H9 (cell line): ENCODE results near the gene MRGPRX3. TPM values are rescaled to one million over a fixed set of nuclear protein-coding genes. Genes with fewer than 3 reads are reported as not detected.

Experiments used
- DNase-seq: peaks from one replicate; pipeline ENCODE4 v3.0.0-alpha.2; 2017
- H2AFZ ChIP-seq: one replicate; pipeline ENCODE4 v1.6.1; 2013; ENCODE audit warnings: mild to moderate bottlenecking, low read length, control low read depth, moderate library complexity
- H2AK5ac ChIP-seq: 2 replicates; pipeline ENCODE4 v1.6.1; 2013; ENCODE audit warnings: low read length, control low read depth, mixed read lengths; ENCODE audit not compliant: insufficient read length
- H2BK120ac ChIP-seq: one replicate; pipeline ENCODE4 v1.6.1; 2013; ENCODE audit warnings: low read depth, mild to moderate bottlenecking, low read length, control low read depth, inconsistent platforms; ENCODE audit not compliant: poor library complexity, severe bottlenecking
- H2BK12ac ChIP-seq: 2 replicates; pipeline ENCODE4 v1.6.1; 2013; ENCODE audit warnings: low read length, control low read depth, mixed read lengths, low read depth; ENCODE audit not compliant: insufficient read length
- H2BK15ac ChIP-seq: 2 replicates; pipeline ENCODE4 v1.6.1; 2013; ENCODE audit warnings: low read depth, low read length, control low read depth
- H2BK20ac ChIP-seq: one replicate; pipeline ENCODE4 v1.6.1; 2013; ENCODE audit warnings: low read depth, mild to moderate bottlenecking, low read length, control low read depth, inconsistent platforms; ENCODE audit not compliant: poor library complexity, severe bottlenecking
- H2BK5ac ChIP-seq: 2 replicates; pipeline ENCODE4 v1.6.1; 2013; ENCODE audit warnings: low read length, control low read depth, mixed read lengths; ENCODE audit not compliant: insufficient read length
- H3K14ac ChIP-seq: 2 replicates; pipeline ENCODE4 v1.6.1; 2013; ENCODE audit warnings: low read length, control low read depth; ENCODE audit not compliant: insufficient read depth
- H3K18ac ChIP-seq: 2 replicates; pipeline ENCODE4 v1.6.1; 2013; ENCODE audit warnings: low read depth, mild to moderate bottlenecking, mixed read lengths, low read length, control low read depth; ENCODE audit not compliant: insufficient read length
- H3K23ac ChIP-seq: 2 replicates; pipeline ENCODE4 v1.6.1; 2013; ENCODE audit warnings: low read length, control low read depth, mixed read lengths, low read depth; ENCODE audit not compliant: insufficient read length
- H3K23me2 ChIP-seq: 2 replicates; pipeline ENCODE4 v1.6.1; 2013; ENCODE audit warnings: low read depth, mild to moderate bottlenecking, mixed read lengths, low read length, control low read depth; ENCODE audit not compliant: insufficient read length, poor library complexity, severe bottlenecking
- H3K27ac ChIP-seq: 2 replicates; pipeline ENCODE4 v1.5.1; 2013; ENCODE audit warnings: low read length, control low read depth, mixed read lengths, low read depth; ENCODE audit not compliant: insufficient read length
- H3K27me3 ChIP-seq: 2 replicates; pipeline ENCODE4 v1.6.1; 2013; ENCODE audit warnings: low read length, control low read depth, inconsistent platforms; ENCODE audit not compliant: insufficient read depth
- H3K4ac ChIP-seq: 2 replicates; pipeline ENCODE4 v1.6.1; 2013; ENCODE audit warnings: low read depth, mild to moderate bottlenecking, control low read depth, inconsistent platforms, low read length, moderate library complexity
- H3K4me1 ChIP-seq: 2 replicates; pipeline ENCODE4 v1.6.1; 2013; ENCODE audit warnings: low read length, control low read depth, inconsistent platforms; ENCODE audit not compliant: insufficient read depth
- H3K4me2 ChIP-seq: 2 replicates; pipeline ENCODE4 v1.6.1; 2013; ENCODE audit warnings: low read length, control low read depth, mixed read lengths; ENCODE audit not compliant: insufficient read length, insufficient read depth
- H3K56ac ChIP-seq: 2 replicates; pipeline ENCODE4 v1.6.1; 2013; ENCODE audit warnings: low read depth, mild to moderate bottlenecking, mixed read lengths, low read length, control low read depth; ENCODE audit not compliant: insufficient read length
- H3K79me1 ChIP-seq: 2 replicates; pipeline ENCODE4 v1.6.1; 2013; ENCODE audit warnings: low read depth, mild to moderate bottlenecking, moderate library complexity, low read length, control low read depth, inconsistent platforms; ENCODE audit not compliant: insufficient read depth, poor library complexity, severe bottlenecking
- H3K79me2 ChIP-seq: 2 replicates; pipeline ENCODE4 v1.6.1; 2013; ENCODE audit warnings: low read length, control low read depth, inconsistent platforms; ENCODE audit not compliant: insufficient read depth
- H3K9ac ChIP-seq: 2 replicates; pipeline ENCODE4 v1.6.1; 2013; ENCODE audit warnings: low read length, control low read depth, mixed read lengths; ENCODE audit not compliant: insufficient read length; ENCODE audit errors: extremely low read depth
- H3K9me3 ChIP-seq: one replicate; pipeline ENCODE4 v1.6.1; 2013; ENCODE audit warnings: low read depth, low read length, inconsistent platforms; ENCODE audit not compliant: control insufficient read depth
- H3T11ph ChIP-seq: one replicate; pipeline ENCODE4 v1.6.1; 2013; ENCODE audit warnings: mild to moderate bottlenecking, low read length, control low read depth, inconsistent platforms
- H4K20me1 ChIP-seq: one replicate; pipeline ENCODE4 v1.6.1; 2013; ENCODE audit not compliant: control insufficient read depth, insufficient read length, insufficient read depth
- H4K5ac ChIP-seq: 2 replicates; pipeline ENCODE4 v1.6.1; 2013; ENCODE audit warnings: low read depth, mild to moderate bottlenecking, mixed read lengths, low read length, control low read depth; ENCODE audit not compliant: insufficient read length
- H4K8ac ChIP-seq: replicated peaks from 2 replicates; pipeline ENCODE4 v1.6.1; 2013; ENCODE audit warnings: low read length, control low read depth, mixed read lengths, low read depth; ENCODE audit not compliant: insufficient read length
- H4K91ac ChIP-seq: 2 replicates; pipeline ENCODE4 v1.6.1; 2013; ENCODE audit warnings: low read depth, mild to moderate bottlenecking, moderate library complexity, mixed read lengths, low read length, control low read depth; ENCODE audit not compliant: insufficient read length
- H3K27ac Mint-ChIP-seq, 3 experiments: 2 replicates in 2 of 3; 3 replicates in 1 of 3; pipeline ENCODE4 v1.8.0; 2020 to 2021; ENCODE audit warnings: mixed read lengths in 3 of 3, mild to moderate bottlenecking in 1 of 3, moderate library complexity in 1 of 3
- H3K27me3 Mint-ChIP-seq: 2 replicates; pipeline ENCODE4 v1.8.0; 2021; ENCODE audit warnings: low read depth, mild to moderate bottlenecking, moderate library complexity, mixed read lengths
- H3K36me3 Mint-ChIP-seq, 3 experiments: 2 replicates in 2 of 3; 3 replicates in 1 of 3; pipeline ENCODE4 v1.8.0; 2020 to 2021; ENCODE audit warnings: low read depth in 3 of 3, mixed read lengths in 3 of 3; ENCODE audit not compliant: insufficient read depth in 1 of 3
- H3K4me1 Mint-ChIP-seq, 2 experiments: 2 replicates each; pipeline ENCODE4 v1.8.0; 2020; ENCODE audit warnings: mixed read lengths in 2 of 2
- H3K4me3 Mint-ChIP-seq, 2 experiments: 2 replicates in 1 of 2; 3 replicates in 1 of 2; pipeline ENCODE4 v1.8.0; 2020 to 2021; ENCODE audit warnings: mild to moderate bottlenecking in 2 of 2, mixed read lengths in 2 of 2, moderate library complexity in 1 of 2
- H3K9me3 Mint-ChIP-seq, 2 experiments: 2 replicates in 1 of 2; 3 replicates in 1 of 2; pipeline ENCODE4 v1.8.0; 2020; ENCODE audit warnings: mild to moderate bottlenecking in 2 of 2, mixed read lengths in 2 of 2, moderate library complexity in 1 of 2
- WGBS: extraction: QIAGEN DNeasy Blood & Tissue Kit; methylation state at CpG from one replicate; pipeline ENCODE4 v1.1.7; 2013; ENCODE audit warnings: missing lambda C conversion rate, low lambda C conversion rate, mixed read lengths; ENCODE audit not compliant: insufficient read length; ENCODE audit errors: extremely low coverage; 5-methylcytosine and 5-hydroxymethylcytosine counted together
- total RNA-seq: library from RNA; stranded (reverse); gene quantifications from 2 replicates; pipeline ENCODE4 v1.2.1, GENCODE V29; 2021
- TF ChIP-seq, protein P1 (sequence below): fragments of 200-600 bp; sonication (generic); conservative IDR thresholded peaks from 3 replicates; pipeline ENCODE4 v1.8.0; 2021; ENCODE audit warnings: antibody characterized with exemption, mild to moderate bottlenecking

MRGPRX3 gene
- total RNA-seq, 1 experiment from 2014 or later, result not detected

DNA sequence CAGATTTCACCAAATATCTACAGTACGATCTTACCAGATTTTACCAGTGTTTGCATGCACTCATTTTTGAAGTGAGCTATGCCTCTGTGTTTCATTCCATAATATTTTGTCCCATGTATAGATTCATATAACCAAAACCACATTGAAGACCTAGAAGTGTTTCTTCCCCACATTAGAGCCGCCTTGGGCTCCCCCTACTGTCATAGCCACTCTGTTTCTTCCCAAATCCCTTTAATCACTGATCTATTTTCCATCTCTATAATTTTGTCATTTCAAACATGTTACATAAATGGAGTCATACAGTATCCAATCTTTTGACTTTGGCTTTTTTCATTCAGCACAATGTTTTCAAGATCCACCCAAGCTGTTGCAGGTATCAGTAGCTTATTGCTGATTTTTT lies 12.7 kb downstream of the MRGPRX3 start:
- Histone ChIP-seq H2BK15ac (no peak overlapping the region), H3K9ac (no peak overlapping the region)
- no CpG with 5 or more reads among the region's 2 CpGs for WGBS

More for the DNA sequence above, 12.7 kb downstream of the MRGPRX3 start:
- Histone ChIP-seq H2BK12ac (no peak overlapping the region), H4K5ac (no peak overlapping the region), H4K8ac (no peak overlapping the region), H3K4me1 (no peaks in the 10 kb centered on the region), H2AK5ac (no peak overlapping the region), H2AFZ (no peak overlapping the region), H4K91ac (no peak overlapping the region), H2BK20ac (no peak overlapping the region), H3K4me2 (no peak overlapping the region), H3K14ac (no peak overlapping the region), H3K18ac (no peak overlapping the region), H3K9me3 (no peaks in the 10 kb centered on the region), H3K27me3 (no peaks in the 10 kb centered on the region), H3K23me2 (no peaks in the 10 kb centered on the region), H3K23ac (no peak overlapping the region), H2BK120ac (no peak overlapping the region), H3K79me1 (no peaks in the 10 kb centered on the region), H2BK5ac (no peak overlapping the region), H3K56ac (no peak overlapping the region), H3K27ac (no peak overlapping the region), H3K79me2 (no peaks in the 10 kb centered on the region), H3T11ph (no peak overlapping the region), H4K20me1 (no peaks in the 10 kb centered on the region), H3K4ac (no peak overlapping the region)
- Mint-ChIP-seq H3K9me3 (no peaks in the 10 kb centered on the region; a peak in 2 of 5 replicates), H3K27me3 (no peaks in the 10 kb centered on the region; the same call in 1 of the 2 replicates), H3K4me1 (no peaks in the 10 kb centered on the region), H3K4me3 (no peak overlapping the region), H3K36me3 (no peaks in the 10 kb centered on the region; a peak in 1 of 7 replicates), H3K27ac (no peak overlapping the region)
- TF ChIP-seq, protein P1, sequence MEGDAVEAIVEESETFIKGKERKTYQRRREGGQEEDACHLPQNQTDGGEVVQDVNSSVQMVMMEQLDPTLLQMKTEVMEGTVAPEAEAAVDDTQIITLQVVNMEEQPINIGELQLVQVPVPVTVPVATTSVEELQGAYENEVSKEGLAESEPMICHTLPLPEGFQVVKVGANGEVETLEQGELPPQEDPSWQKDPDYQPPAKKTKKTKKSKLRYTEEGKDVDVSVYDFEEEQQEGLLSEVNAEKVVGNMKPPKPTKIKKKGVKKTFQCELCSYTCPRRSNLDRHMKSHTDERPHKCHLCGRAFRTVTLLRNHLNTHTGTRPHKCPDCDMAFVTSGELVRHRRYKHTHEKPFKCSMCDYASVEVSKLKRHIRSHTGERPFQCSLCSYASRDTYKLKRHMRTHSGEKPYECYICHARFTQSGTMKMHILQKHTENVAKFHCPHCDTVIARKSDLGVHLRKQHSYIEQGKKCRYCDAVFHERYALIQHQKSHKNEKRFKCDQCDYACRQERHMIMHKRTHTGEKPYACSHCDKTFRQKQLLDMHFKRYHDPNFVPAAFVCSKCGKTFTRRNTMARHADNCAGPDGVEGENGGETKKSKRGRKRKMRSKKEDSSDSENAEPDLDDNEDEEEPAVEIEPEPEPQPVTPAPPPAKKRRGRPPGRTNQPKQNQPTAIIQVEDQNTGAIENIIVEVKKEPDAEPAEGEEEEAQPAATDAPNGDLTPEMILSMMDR, result peak; percentile 65
- no peak for DNase-seq
